GM18507 (cell line): Measurements from ENCODE around the gene UBE2L3.
"Not testable (repeated sequence)": the region's sequence is repeated elsewhere in the genome, so short reads cannot be mapped to it uniquely, and the experiment has no call there.

ENCODE experiments used
- DNase-seq: peaks from one replicate; pipeline ENCODE4 v3.0.0; 2011; ENCODE audit warnings: low read depth; ENCODE audit not compliant: insufficient read length; ENCODE audit errors: extremely low spot score
- FAIRE-seq: peaks from 2 replicates; lab custom pipeline; 2011; peaks lifted over from hg19 to GRCh38; lab: Jason Lieb, UNC

UBE2L3 gene

GRCh38 chr22:21596356-21597135, 29.0 kb downstream of the UBE2L3 start:
- DNase-seq, FAIRE-seq: not testable (repeated sequence)

GRCh38 chr22:21598302-21598701, 30.8 kb downstream of the UBE2L3 start:
- no peak for FAIRE-seq
- no peak for DNase-seq

DNA sequence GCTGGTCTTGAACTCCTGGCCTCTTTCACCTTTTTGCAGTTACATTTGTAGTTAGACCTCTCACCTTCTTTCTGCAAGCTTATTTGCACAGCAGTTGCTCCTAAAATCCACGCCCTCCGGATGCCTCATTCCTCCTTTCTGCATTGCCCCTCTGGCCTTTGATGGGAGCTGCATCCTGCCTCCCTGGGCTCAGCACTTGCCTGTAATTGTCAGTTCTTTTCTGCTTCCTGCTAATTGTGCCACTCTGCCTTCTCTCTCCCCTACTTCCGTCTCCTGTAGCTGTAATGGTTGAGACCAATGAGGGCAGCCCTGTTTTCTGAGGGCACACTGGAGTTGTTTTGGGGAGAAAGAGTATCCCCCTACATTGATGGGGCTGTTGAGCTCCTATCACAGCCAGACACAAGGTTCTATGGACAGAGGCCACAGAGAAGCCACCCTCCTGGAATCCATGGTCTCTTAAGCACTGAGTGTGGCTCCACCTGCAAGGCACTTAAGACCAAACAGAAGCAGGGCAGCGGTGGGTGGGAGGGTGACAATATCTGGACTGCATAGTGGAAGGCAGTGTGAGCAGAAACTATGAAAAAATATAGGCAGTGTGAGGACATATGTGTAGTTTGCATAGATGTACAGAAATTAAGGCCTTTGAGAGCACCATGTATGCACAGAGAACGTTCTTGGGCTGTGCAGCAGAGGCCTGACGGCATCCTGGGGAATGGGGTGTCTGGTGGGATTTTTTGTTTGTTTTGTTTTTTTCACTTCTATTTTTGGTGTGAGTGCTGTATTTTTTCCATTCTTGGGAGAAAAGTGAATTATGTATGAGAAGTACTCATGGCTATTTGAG, 31.8 kb downstream of the UBE2L3 start:
- FAIRE-seq (no peak), DNase-seq (no peak)

- no peak for DNase-seq
- no peak for FAIRE-seq
These were observed 35.1 kb downstream of the UBE2L3 start for GRCh38 chr22:21602579-21602978.

- no peak for DNase-seq
- FAIRE-seq: no peak
These were observed 36.5 kb downstream of the UBE2L3 start for GRCh38 chr22:21603973-21604372.

- FAIRE-seq (no peak), DNase-seq (no peak)
These were observed 38.5 kb downstream of the UBE2L3 start for GRCh38 chr22:21605887-21606564.

- no peak for FAIRE-seq
- no peak for DNase-seq
These were observed 39.3 kb downstream of the UBE2L3 start for GRCh38 chr22:21606775-21607174.

DNA sequence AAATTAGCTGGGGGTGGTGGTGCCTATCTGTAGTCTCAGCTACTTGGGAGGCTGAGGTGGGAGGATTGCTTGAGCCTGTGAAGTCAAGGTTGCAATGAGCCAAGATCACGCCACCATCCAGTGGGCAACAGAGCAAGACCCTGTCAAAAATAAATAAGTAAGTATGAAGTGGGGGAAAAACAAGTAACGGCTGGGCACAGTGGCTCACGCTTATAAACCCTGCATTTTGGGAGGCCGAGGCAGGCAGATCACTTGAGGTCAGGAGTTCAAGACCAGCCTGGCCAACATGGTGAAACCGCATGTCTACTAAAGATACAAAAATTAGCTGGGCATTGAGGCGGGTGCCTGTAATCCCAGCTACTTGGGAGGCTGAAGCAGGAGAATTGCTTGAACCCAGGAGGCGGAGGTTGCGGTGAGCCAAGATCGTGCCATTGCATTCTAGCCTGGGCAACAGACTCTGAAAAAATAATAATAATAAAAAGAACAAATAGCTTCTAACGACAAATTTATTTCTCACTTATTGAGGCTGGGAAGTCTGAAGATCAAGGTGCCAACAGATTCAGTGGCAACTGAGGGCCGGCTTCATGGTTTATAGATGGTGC, 42.1 kb downstream of the UBE2L3 start:
- DNase-seq, FAIRE-seq: not testable (repeated sequence)

- FAIRE-seq (no peak), DNase-seq (no peak)
These were observed 43.9 kb downstream of the UBE2L3 start for GRCh38 chr22:21611210-21611977.

DNA sequence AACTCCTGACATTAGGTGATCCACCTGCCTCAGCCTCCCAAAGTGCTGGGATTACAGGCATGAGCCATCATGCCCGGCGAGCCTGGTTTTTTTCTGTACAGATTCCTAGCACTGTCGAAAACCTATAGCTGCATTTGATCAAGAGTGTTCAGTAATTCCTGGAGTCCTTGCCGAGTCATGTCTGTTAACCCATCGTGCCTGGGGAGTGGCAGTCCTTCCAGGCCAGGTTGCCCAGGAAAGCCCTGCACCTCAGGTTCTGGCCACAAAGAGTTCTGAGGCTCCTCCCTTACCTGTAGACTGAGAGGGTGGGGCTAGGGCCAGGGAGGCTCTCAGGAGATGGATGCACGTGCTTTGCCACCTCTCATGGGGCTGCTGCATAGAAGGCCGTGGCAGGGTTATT, 45.3 kb downstream of the UBE2L3 start:
- DNase-seq: no peak
- FAIRE-seq: no peak

- no peak for FAIRE-seq
These were observed 46.2 kb downstream of the UBE2L3 start for GRCh38 chr22:21613553-21614233.

GRCh38 chr22:21615731-21616130, 48.2 kb downstream of the UBE2L3 start:
- no peak for FAIRE-seq
- DNase-seq: no peak

More at GRCh38 chr22:21613553-21614233, 46.2 kb downstream of the UBE2L3 start:
- no peak for DNase-seq

- not testable (repeated sequence) for DNase-seq, FAIRE-seq
These were observed 49.8 kb downstream of the UBE2L3 start for GRCh38 chr22:21617337-21617736.

- no peak for FAIRE-seq
- DNase-seq: no peak
These were observed 53.5 kb downstream of the UBE2L3 start for GRCh38 chr22:21621025-21621424.

DNA sequence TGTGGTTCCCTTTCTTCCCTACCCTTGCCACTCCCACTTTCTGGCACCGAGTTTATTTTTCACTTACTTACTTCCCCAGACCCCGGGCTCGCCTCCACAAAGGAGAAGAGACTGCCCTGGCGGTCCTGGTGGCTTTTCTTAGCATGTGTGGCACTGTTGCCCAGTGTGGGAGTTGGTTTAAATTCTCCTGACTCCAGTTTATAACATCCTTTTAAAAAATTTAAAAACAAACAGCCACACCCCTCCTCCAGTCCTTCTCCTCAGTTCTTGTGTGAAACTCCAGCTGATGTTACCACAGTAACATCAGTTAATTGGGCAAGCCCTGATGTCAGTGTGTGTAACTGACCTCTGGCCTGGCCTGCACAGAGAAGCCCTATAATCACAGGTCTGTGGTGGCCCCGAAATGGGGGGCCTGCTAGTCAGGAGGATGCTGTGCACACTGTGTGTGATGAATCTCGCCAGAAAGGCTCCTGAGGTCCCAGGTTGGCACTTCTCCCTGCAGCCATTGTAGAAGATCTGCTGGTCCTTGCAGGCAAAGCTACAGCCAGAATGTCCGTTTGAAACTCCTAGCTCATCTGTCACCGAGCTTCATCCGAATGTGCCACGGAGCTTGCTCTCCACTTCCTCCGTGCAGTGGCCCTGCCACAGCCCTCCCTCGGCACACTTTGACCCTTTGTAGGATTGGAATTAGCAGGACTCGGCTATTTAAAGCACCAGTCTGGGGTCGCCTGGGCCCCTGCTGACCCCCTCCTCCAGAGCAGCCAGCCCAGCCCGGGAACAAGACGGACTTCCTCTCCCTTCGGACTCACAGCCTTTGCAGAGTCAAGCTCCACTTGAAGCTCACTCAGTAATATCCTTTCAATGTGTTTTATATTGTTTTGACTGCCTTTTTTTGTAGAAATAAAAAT, 54.8 kb downstream of the UBE2L3 start:
- FAIRE-seq (no peak), DNase-seq (no peak)

GRCh38 chr22:21622919-21623647, 55.6 kb downstream of the UBE2L3 start:
- FAIRE-seq (no peak), DNase-seq (no peak)

DNA sequence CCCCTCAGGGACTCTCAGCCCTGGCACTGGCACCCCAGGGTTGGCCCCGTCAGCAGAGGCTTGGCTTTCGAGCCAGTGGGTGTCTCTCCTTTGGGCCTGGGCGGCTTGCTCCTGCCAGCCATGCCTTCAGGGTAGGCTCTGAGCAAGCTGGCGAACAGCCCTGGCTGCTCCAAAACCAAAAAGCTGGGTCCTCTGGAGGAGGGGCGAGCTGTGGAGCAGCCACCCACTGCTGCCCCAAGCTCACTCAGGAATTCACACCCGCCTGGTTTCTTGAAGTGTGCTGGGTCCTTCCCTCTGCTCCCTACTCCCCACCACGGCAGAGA, 56.1 kb downstream of the UBE2L3 start:
- DNase-seq (no peak), FAIRE-seq (no peak)
